GM12878 (cell line): ENCODE measurements around the gene CLIC6. TPM values are rescaled to one million over a fixed set of nuclear protein-coding genes. Genes with fewer than 3 reads are reported as not detected.

Experiments used
- ATAC-seq: fragments of 200-7000 bp; cut with Tn5 transposase; 3 replicates; pipeline ENCODE4 v1.9.1; 2020; ENCODE audit warnings: mild to moderate bottlenecking, moderate library complexity
- BruUV-seq: library from RNA; stranded (reverse); fragments of 400-500 nt; replicated peaks from 2 replicates; lab custom pipeline; 2021; lab: Mats Ljungman, UMichigan
- CTCF ChIA-PET: fragments of 300-600 bp; sonication (Branson Sonifier 250); formaldehyde crosslinking; extraction: SDS; loops from one replicate; lab custom pipeline; 2021; ENCODE audit warnings: inconsistent platforms; lab: Yijun Ruan, JAX
- POLR2A ChIA-PET: fragments of 350-600 bp; formaldehyde crosslinking; extraction: SDS; loops from one replicate; lab custom pipeline; 2021; ENCODE audit warnings: inconsistent platforms; lab: Charles Lee
- RAD21 ChIA-PET: fragments of 300-600 bp; sonication (Branson Sonifier 250); formaldehyde crosslinking; loops from one replicate; lab custom pipeline; 2023; ENCODE audit warnings: antibody characterized with exemption; ENCODE audit not compliant: unreplicated experiment; lab: Charles Lee
- SMC1A ChIA-PET: fragments of 300-600 bp; sonication (Branson Sonifier 250); formaldehyde crosslinking; loops from one replicate; lab custom pipeline; 2023; ENCODE audit not compliant: unreplicated experiment, uncharacterized antibody; lab: Charles Lee
- DNase-seq: peaks from one replicate; pipeline ENCODE4 v3.0.0-alpha.2; 2011; ENCODE audit warnings: low read depth, low spot score
- FAIRE-seq: peaks from 3 replicates; lab custom pipeline; 2011; peaks lifted over from hg19 to GRCh38; lab: Jason Lieb, UNC
- H2AFZ ChIP-seq: 2 replicates; pipeline ENCODE4 v1.6.0; 2011; ENCODE audit warnings: low read depth, low read length, control low read depth; ENCODE audit not compliant: control insufficient read depth
- H3K27ac ChIP-seq: 2 replicates; pipeline ENCODE4 v1.5.1; 2011; ENCODE audit warnings: control low read depth; ENCODE audit not compliant: control insufficient read depth, insufficient read depth
- H3K27me3 ChIP-seq, 2 experiments: replicated peaks in 1 of 2; 2 replicates each; pipeline versions ENCODE4 v1.6.0 to v1.6.1; 2011; ENCODE audit warnings: low read length in 1 of 2; ENCODE audit not compliant: control insufficient read depth in 2 of 2, insufficient read depth in 2 of 2
- H3K36me3 ChIP-seq, 2 experiments: 2 replicates each; pipeline ENCODE4 v1.5.1; 2011; ENCODE audit warnings: low read length in 1 of 2; ENCODE audit not compliant: control insufficient read depth in 2 of 2, insufficient read depth in 2 of 2
- H3K4me1 ChIP-seq: 2 replicates; pipeline ENCODE4 v1.6.1; 2011; ENCODE audit warnings: mild to moderate bottlenecking, low read length, moderate library complexity, mixed read lengths; ENCODE audit not compliant: control insufficient read depth, insufficient read depth
- H3K4me2 ChIP-seq: 2 replicates; pipeline ENCODE4 v1.6.0; 2011; ENCODE audit warnings: control low read depth; ENCODE audit not compliant: control insufficient read depth, insufficient read depth
- H3K4me3 ChIP-seq: fragments of 200-600 bp; sonication (generic); 2 replicates; pipeline ENCODE4 v1.5.1; 2016
- H3K79me2 ChIP-seq: 2 replicates; pipeline ENCODE4 v1.6.0; 2011; ENCODE audit warnings: low read length; ENCODE audit not compliant: control insufficient read depth, insufficient read depth
- H3K9ac ChIP-seq: 2 replicates; pipeline ENCODE4 v1.8.0; 2011; ENCODE audit warnings: low read length, control low read depth, mixed read lengths; ENCODE audit not compliant: control insufficient read depth, insufficient read depth
- H3K9me3 ChIP-seq: replicated peaks from 3 replicates; pipeline ENCODE4 v1.5.1; 2011; ENCODE audit warnings: mild to moderate bottlenecking, low read length; ENCODE audit not compliant: control insufficient read depth, insufficient read depth
- H4K20me1 ChIP-seq: 2 replicates; pipeline ENCODE4 v1.6.0; 2011; ENCODE audit not compliant: control insufficient read depth, insufficient read depth
- ATF3 ChIP-seq: IDR thresholded peaks from 2 replicates; pipeline ENCODE4 v1.6.1; 2011; ENCODE audit warnings: low read depth, mild to moderate bottlenecking, low read length, moderate library complexity, borderline replicate concordance; ENCODE audit errors: extremely low read depth
- BHLHE40 ChIP-seq, 2 experiments: fragments of 450-650 bp in 1 of 2; IDR thresholded peaks; 2 replicates each; pipeline ENCODE4 v1.6.1; 2011 to 2017; ENCODE audit warnings: low read depth in 2 of 2, borderline replicate concordance in 1 of 2, improper control_type of control experiment in 1 of 2, low read length in 1 of 2, mild to moderate bottlenecking in 1 of 2
- CHD1 ChIP-seq: IDR thresholded peaks from 2 replicates; pipeline ENCODE4 v1.6.1; 2012; ENCODE audit warnings: low read depth, low read length, improper control_type of control experiment
- CTCF ChIP-seq, 3 experiments: IDR thresholded peaks in 2 of 3; conservative IDR thresholded peaks in 1 of 3; 2 replicates each; pipeline ENCODE4 v1.5.1; 2011; ENCODE audit warnings: low read depth in 3 of 3, low read length in 3 of 3, mild to moderate bottlenecking in 3 of 3, control low read depth in 2 of 3, moderate library complexity in 2 of 3, inconsistent platforms in 1 of 3, mixed read lengths in 1 of 3; ENCODE audit not compliant: control insufficient read depth in 2 of 3, insufficient read depth in 1 of 3; ENCODE audit errors: extremely low read depth in 1 of 3
- GATAD2B ChIP-seq: fragments of 450-650 bp; conservative IDR thresholded peaks from 2 replicates; pipeline ENCODE4 v1.6.1; 2017; ENCODE audit warnings: low read depth, mild to moderate bottlenecking, moderate library complexity
- HDAC6 ChIP-seq: fragments of 200-600 bp; sonication (generic); IDR thresholded peaks from one replicate; pipeline ENCODE4 v1.8.0; 2017; ENCODE audit warnings: antibody characterized with exemption; ENCODE audit not compliant: unreplicated experiment
- KDM1A ChIP-seq: fragments of 200-600 bp; sonication (generic); IDR thresholded peaks from 2 replicates; pipeline ENCODE4 v1.6.1; 2016; ENCODE audit warnings: borderline replicate concordance
- MTA2 ChIP-seq: fragments of 450-650 bp; IDR thresholded peaks from 2 replicates; pipeline ENCODE4 v1.6.1; 2016; ENCODE audit warnings: low read depth, mild to moderate bottlenecking, moderate library complexity
- MXI1 ChIP-seq: fragments of 150-350 bp; IDR thresholded peaks from 2 replicates; pipeline ENCODE4 v1.6.1; 2011; ENCODE audit warnings: low read depth, mild to moderate bottlenecking, inconsistent platforms, low read length, improper control_type of control experiment
- NR2F1 ChIP-seq: fragments of 450-650 bp; conservative IDR thresholded peaks from 2 replicates; pipeline ENCODE4 v1.6.1; 2017; ENCODE audit warnings: mild to moderate bottlenecking
- POLR2A ChIP-seq: IDR thresholded peaks from 2 replicates; pipeline ENCODE4 v1.6.1; 2011; ENCODE audit warnings: low read depth, mild to moderate bottlenecking, low read length
- RUNX3 ChIP-seq: IDR thresholded peaks from 2 replicates; pipeline ENCODE4 v1.6.1; 2012; ENCODE audit warnings: low read length, inconsistent platforms
- TCF7 ChIP-seq: IDR thresholded peaks from 2 replicates; pipeline ENCODE4 v1.6.1; 2014; ENCODE audit warnings: antibody characterized with exemption, borderline replicate concordance
- ZNF217 ChIP-seq: fragments of 450-650 bp; IDR thresholded peaks from 2 replicates; pipeline ENCODE4 v1.6.1; 2017; ENCODE audit warnings: antibody characterized with exemption, mild to moderate bottlenecking
- WGBS: methylation state at CpG from one replicate; pipeline ENCODE4 v1.1.6; 2016; ENCODE audit warnings: low lambda C conversion rate; ENCODE audit not compliant: insufficient replicate concordance, insufficient coverage; ENCODE audit errors: missing lambda C conversion rate; 5-methylcytosine and 5-hydroxymethylcytosine counted together
- in situ Hi-C: fragments of 300-500 bp; cut with MboI; formaldehyde crosslinking; loops from 9 replicates; pipeline ENCODE4 v1.14.3; 2018; ENCODE audit warnings: mixed read lengths
- intact Hi-C: fragments of 100-400 bp; cut with micrococcal nuclease; formaldehyde crosslinking; loops from one replicate; pipeline ENCODE4 v1.14.2; 2022; ENCODE audit not compliant: unreplicated experiment
- polyA plus RNA-seq, 11 experiments: library from polyadenylated mRNA; depleted of rRNA in 4 of 11; unstranded in 6 of 11; stranded (reverse) in 5 of 11; fragments of >200 nt; fragmentation: Nextera tagmentation in 4 of 11; fragmentation: Illumina TruSeq in 1 of 11; extraction: Ambion mirVana in 4 of 11; extraction: Trizol in 1 of 11; gene quantifications; 1 replicate in 1 of 11; 2 replicates in 10 of 11; pipeline versions ENCODE4 v1.2.1 to v1.2.3, GENCODE V29; 2011 to 2016; ENCODE audit warnings: inconsistent platforms in 2 of 11, missing spikeins in 2 of 11, low read depth in 1 of 11
- total RNA-seq, 4 experiments: library from RNA; depleted of rRNA in 3 of 4; stranded (reverse); fragments of >200 nt in 3 of 4; fragmentation: Illumina TruSeq in 1 of 4; extraction: Trizol in 1 of 4; gene quantifications; 2 replicates each; pipeline versions ENCODE4 v1.2.1 to v1.2.3, GENCODE V29; 2013 to 2021

Gene CLIC6
- total and polyA plus RNA-seq, 10 of the 15 experiments (the other 5 are each of a cell fraction or from before 2014, with no cell fraction given) = 5.7 to 34.1 (median 11.2) TPM

- ATAC-seq (no peak), FAIRE-seq (no peak), DNase-seq (no peak)
- BruUV-seq = no TSS peak
- Histone ChIP-seq H3K4me2 (no peak overlapping the region), H4K20me1 (no peaks in the 10 kb centered on the region), H3K36me3 (no peaks in the 10 kb centered on the region), H3K27ac (no peak overlapping the region), H3K4me3 (no peak overlapping the region), H3K9ac (no peak overlapping the region), H3K79me2 (no peaks in the 10 kb centered on the region), H3K9me3 (no peaks in the 10 kb centered on the region), H3K4me1 (no peaks in the 10 kb centered on the region), H2AFZ (no peak overlapping the region), H3K27me3 (no peaks in the 10 kb centered on the region; a peak in 1 of 4 replicates)
- ChIA-PET SMC1A (no interaction called here), CTCF (interaction anchor here (1.1 to 1.2 kb wide), 3 partner anchors 11 to 67 kb away, joined by 3 to 4 read pairs (median 3); no protein-coding TSS in a partner anchor), POLR2A (no interaction called here), RAD21 (no interaction called here)
- TF ChIP-seq TCF7 = no peak
- TF ChIP-seq ATF3 = no peak
- TF ChIP-seq KDM1A = no peak
- TF ChIP-seq NR2F1 = no peak
- TF ChIP-seq BHLHE40 (IDR thresholded peaks at IDR 0.05; ENCODE audit: borderline replicate concordance in 1 of 2, low read depth in 2 of 2, low read length in 1 of 2) = no peak
- no peak for TF ChIP-seq MTA2
- no peak for TF ChIP-seq CTCF (IDR thresholded peaks at IDR 0.05 in 2 of 3, conservative IDR thresholded peaks at IDR 0.05 in 1 of 3; ENCODE audit: control insufficient read depth in 2 of 3, extremely low read depth in 1 of 3, insufficient read depth in 1 of 3, low read depth in 3 of 3, low read length in 3 of 3)
- no peak for TF ChIP-seq RUNX3
- no peak for TF ChIP-seq HDAC6
- TF ChIP-seq ZNF217 = no peak
- TF ChIP-seq MXI1 = no peak
- TF ChIP-seq POLR2A = no peak
- no peak for TF ChIP-seq GATAD2B
- no peak for TF ChIP-seq CHD1
- intact Hi-C loops (no loop called here), in situ Hi-C loops (no loop called here)
- 19% methylated on average over 4 of the region's 4 CpGs for WGBS
These were observed 65.1 kb downstream of the CLIC6 start for GRCh38 chr21:34733852-34734251.
